Heart left ventricle (tissue), 16 donors: Measurements from ENCODE around the gene NCBP2. TPM values are rescaled to one million over a fixed set of nuclear protein-coding genes. Genes with fewer than 3 reads are reported as not detected.
A peak's percentile ranks its signal among the peaks of the same experiment; 100 is the strongest.

ENCODE experiments used
- ATAC-seq, 4 donors: fragments of 200-7000 bp; cut with Tn5 transposase; one replicate each; pipeline ENCODE4 v1.9.1; 2020 to 2022; ENCODE audit warnings: moderate library complexity in 4 of 4, mild to moderate bottlenecking in 3 of 4, moderate number of reproducible peaks in 1 of 4
- DNase-seq, 5 donors: peaks; one replicate each; pipeline ENCODE4 v3.0.0-alpha.2; 2020
- H3K27ac ChIP-seq, 12 donors: fragments of 200-600 bp; sonication (generic) in 4 of 12; one replicate each; pipeline versions ENCODE4 v1.5.0 to v1.8.0; 2016 to 2022; ENCODE audit warnings: mild to moderate bottlenecking in 2 of 12
- H3K27me3 ChIP-seq, 9 donors: fragments of 200-600 bp; sonication (generic) in 2 of 9; one replicate each; pipeline versions ENCODE4 v1.5.1 to v1.8.0; 2016 to 2022; ENCODE audit warnings: mild to moderate bottlenecking in 3 of 9
- H3K36me3 ChIP-seq, 9 donors: fragments of 200-600 bp; sonication (generic) in 2 of 9; one replicate each; pipeline versions ENCODE4 v1.5.0 to v1.8.0; 2018 to 2022; ENCODE audit warnings: mild to moderate bottlenecking in 2 of 9
- H3K4me1 ChIP-seq, 12 donors: fragments of 200-600 bp; sonication (generic) in 4 of 12; one replicate each; pipeline versions ENCODE4 v1.5.0 to v1.8.0; 2016 to 2022; ENCODE audit warnings: mild to moderate bottlenecking in 3 of 12
- H3K4me3 ChIP-seq, 12 donors: fragments of 200-600 bp; sonication (generic) in 4 of 12; one replicate each; pipeline versions ENCODE4 v1.5.0 to v1.8.0; 2017 to 2022; ENCODE audit warnings: mild to moderate bottlenecking in 9 of 12, moderate library complexity in 4 of 12
- H3K9me3 ChIP-seq, 12 donors: fragments of 200-600 bp; sonication (generic) in 4 of 12; one replicate each; pipeline versions ENCODE4 v1.5.0 to v1.8.0; 2016 to 2022; ENCODE audit warnings: mild to moderate bottlenecking in 1 of 12
- POLR2A ChIP-seq, 2 donors: fragments of 450-650 bp; IDR thresholded peaks; one replicate each; pipeline ENCODE4 v1.6.1; 2017; ENCODE audit warnings: antibody characterized with exemption in 2 of 2, mild to moderate bottlenecking in 2 of 2, moderate library complexity in 2 of 2
- WGBS, 4 donors: extraction: QIAGEN DNeasy Blood & Tissue Kit in 2 of 4; methylation state at CpG; one replicate each; pipeline versions ENCODE4 v1.1.5 to v1.1.7; 2013 to 2018; 5-methylcytosine and 5-hydroxymethylcytosine counted together
- intact Hi-C, 10 donors: fragments of 100-400 bp; cut with DNase I; formaldehyde crosslinking; loops; one replicate each; pipeline versions ENCODE4 v1.11.1 to v1.14.2; 2022
- long read RNA-seq, 3 donors: library from polyadenylated mRNA; unstranded; transcript quantifications; one replicate each; pipeline ENCODE4 v2.0.0, GENCODE V29; 2020 to 2021
- polyA plus RNA-seq, 2 donors: library from polyadenylated mRNA; stranded (reverse); fragments of 200-250 nt; gene quantifications; one replicate each; pipeline ENCODE4 v1.2.3, GENCODE V29; 2013
- total RNA-seq, 9 donors: library from RNA; depleted of rRNA in 2 of 9; stranded (reverse); fragments of >200 nt in 2 of 9; fragmentation: NEBNext Ultra II Directional in 3 of 9; extraction: Animal tissue kit (Norgen Biotek cat#: 25700) in 3 of 9; gene quantifications; one replicate each; pipeline versions ENCODE4 v1.1.0 to v1.2.4, GENCODE V29; 2016 to 2023
- TF ChIP-seq, protein P1 (sequence below), 12 donors: fragments of 200-600 bp; sonication (generic) in 4 of 12; IDR thresholded peaks; one replicate each; pipeline versions ENCODE4 v1.5.0 to v1.8.0; 2018 to 2022; ENCODE audit warnings: antibody characterized with exemption in 12 of 12, mild to moderate bottlenecking in 5 of 12
- donor health status: ischemic (EF 13 %, LVEDD 7.1; RV severe dilation, severe dysfunction).
- donor health status: healthy with polysubstance abuse.
- donor health status: DM: no; HTN: yes; CAD: no.
- donor health status: DM: no; HTN: no; CAD: no.
- donor health status: ischemic (EF 25% LVEDD 6.9; RV normal size, moderate dysfunction).
- donor health status: ischemic (EF 25% LVEDD 5.7; RV mildly dilated, moderate dysfunction).
- donor health status: healthy.
- donor health status: DM: yes; HTN: yes; CAD: no.
- donor health status: ischemic (EF 35%, LVEDD 5.7; RV mildly dilated, moderate dysfunction).
- donor health status: nonischemic (EF 11% LVEDD 7.7; RV severe dilation, severe dysfunction).
- donor health status: DM: yes; HTN: yes; CAD: no.
- donor health status: PGD.
- donor health status: ischemic (EF 29% LVEDD 5.4; RV normal size, mild dysfunction).
- donor health status: nonischemic (EF 23%, LVEDD 6.1; RV moderate dilation, normal function).

NCBP2 gene
- total RNA-seq (10 to 100 TPM; 20.7 to 43.8 (median 38.9) TPM), polyA plus RNA-seq (10 to 100 TPM; 24.8 to 55.5 TPM)
- long read RNA-seq, donor 1, transcript NCBP2-207 (4 exons, 1,133 nt), result minor isoform, 5 of 63 reads
- long read RNA-seq, donor 1, transcript NCBP2-205 (4 exons, 2,220 nt), result minor isoform, 5 of 63 reads
- long read RNA-seq, donor 1, transcript NCBP2-201 (4 exons, 2,169 nt), result major isoform, 41 of 63 reads
- long read RNA-seq, donor 1, partial matches to known transcripts, result 4 of 63 reads
- long read RNA-seq, donor 1, other reads (novel, unspliced or antisense), result 4 of 63 reads
- long read RNA-seq, donor 2, transcript NCBP2-207 (4 exons, 1,133 nt), result minor isoform, 17 of 212 reads
- long read RNA-seq, donor 2, transcript NCBP2-204 (4 exons, 1,946 nt), result minor isoform, 10 of 212 reads
- long read RNA-seq, donor 2, transcript NCBP2-205 (4 exons, 2,220 nt), result minor isoform, 27 of 212 reads
- long read RNA-seq, donor 2, transcript NCBP2-201 (4 exons, 2,169 nt), result major isoform, 139 of 212 reads
- long read RNA-seq, donor 2, partial matches to known transcripts, result 5 of 212 reads
- long read RNA-seq, donor 2, other reads (novel, unspliced or antisense), result 14 of 212 reads
- long read RNA-seq, donor 3, full-length matches to known transcripts, result 43 of 49 reads
- long read RNA-seq, donor 3, partial matches to known transcripts, result 1 of 49 reads
- long read RNA-seq, donor 3, other reads (novel, unspliced or antisense), result 5 of 49 reads

DNA sequence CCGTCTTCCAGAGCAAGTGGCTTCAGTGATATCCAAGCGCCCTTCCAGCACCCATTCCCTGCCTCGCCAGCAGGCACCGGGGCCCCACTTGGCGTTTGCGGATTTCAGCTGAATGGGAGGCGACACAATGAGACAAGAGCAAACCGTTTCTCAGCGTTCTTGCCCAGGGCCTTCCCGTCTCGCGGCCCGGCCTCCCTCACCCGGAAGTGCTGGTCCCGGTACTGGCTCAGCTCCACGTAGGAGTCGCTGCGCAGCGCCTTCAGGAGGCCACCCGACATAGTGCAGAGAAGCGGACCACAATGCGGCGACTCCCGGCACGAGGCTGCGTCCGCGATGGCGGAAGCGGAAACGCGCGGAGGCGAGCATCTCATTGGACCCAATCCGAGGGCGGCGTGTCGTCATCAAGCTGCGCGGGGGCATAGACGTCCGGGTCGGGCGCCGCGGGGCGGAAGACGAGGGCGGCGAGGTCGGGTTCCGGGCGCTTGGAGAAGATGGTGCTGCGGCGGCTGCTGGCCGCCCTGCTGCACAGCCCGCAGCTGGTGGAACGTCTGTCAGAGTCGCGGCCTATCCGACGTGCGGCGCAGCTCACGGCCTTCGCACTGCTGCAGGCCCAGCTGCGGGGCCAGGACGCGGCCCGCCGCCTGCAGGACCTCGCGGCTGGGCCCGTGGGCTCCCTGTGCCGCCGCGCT, at the start of gene NCBP2:
NCBP2 (minus strand) TSS at position 303 of the 689 bp plus-strand sequence; CDS start at position 278, 25 bp downstream.
- peaks cover 0 to 43% (median 29%) of the 10 kb centered on the region in 9 donors for H3K36me3 ChIP-seq
- H3K27ac ChIP-seq, result peak within 1 kb of the TSS; percentile 63 to 98 (median 91)
- DNase-seq, result peak; percentile 99 to 100 (median 99)
- WGBS, 4 donors, result 0% methylated on average over 10 to 77 of the region's 77 CpGs
- peak within 1 kb of the TSS; percentile 70 to 100 (median 96) for H3K4me3 ChIP-seq
- peak; percentile 52 to 83 for TF ChIP-seq POLR2A (IDR thresholded peaks at IDR 0.05)
- TF ChIP-seq, protein P1, sequence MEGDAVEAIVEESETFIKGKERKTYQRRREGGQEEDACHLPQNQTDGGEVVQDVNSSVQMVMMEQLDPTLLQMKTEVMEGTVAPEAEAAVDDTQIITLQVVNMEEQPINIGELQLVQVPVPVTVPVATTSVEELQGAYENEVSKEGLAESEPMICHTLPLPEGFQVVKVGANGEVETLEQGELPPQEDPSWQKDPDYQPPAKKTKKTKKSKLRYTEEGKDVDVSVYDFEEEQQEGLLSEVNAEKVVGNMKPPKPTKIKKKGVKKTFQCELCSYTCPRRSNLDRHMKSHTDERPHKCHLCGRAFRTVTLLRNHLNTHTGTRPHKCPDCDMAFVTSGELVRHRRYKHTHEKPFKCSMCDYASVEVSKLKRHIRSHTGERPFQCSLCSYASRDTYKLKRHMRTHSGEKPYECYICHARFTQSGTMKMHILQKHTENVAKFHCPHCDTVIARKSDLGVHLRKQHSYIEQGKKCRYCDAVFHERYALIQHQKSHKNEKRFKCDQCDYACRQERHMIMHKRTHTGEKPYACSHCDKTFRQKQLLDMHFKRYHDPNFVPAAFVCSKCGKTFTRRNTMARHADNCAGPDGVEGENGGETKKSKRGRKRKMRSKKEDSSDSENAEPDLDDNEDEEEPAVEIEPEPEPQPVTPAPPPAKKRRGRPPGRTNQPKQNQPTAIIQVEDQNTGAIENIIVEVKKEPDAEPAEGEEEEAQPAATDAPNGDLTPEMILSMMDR (IDR thresholded peaks at IDR 0.05), result peak; percentile 26 to 76 (median 60)
- no peaks in the 10 kb centered on the region for H3K9me3 ChIP-seq
- no peaks in the 10 kb centered on the region for H3K27me3 ChIP-seq
- ATAC-seq, result peak; percentile 96 to 98 (median 96)
- intact Hi-C loops, result loop anchor here in 6 of 10 donors (1.0 to 10.0 kb wide), 5 partner anchors 26 to 208 kb away; partner anchors contain the start of genes SENP5 (in 6 of the 6), PIGZ (in 2 of the 6) and PAK2 (in 1 of the 6)
- H3K4me1 ChIP-seq, result peaks cover 4 to 38% (median 22%) of the 10 kb centered on the region in 12 donors

DNA sequence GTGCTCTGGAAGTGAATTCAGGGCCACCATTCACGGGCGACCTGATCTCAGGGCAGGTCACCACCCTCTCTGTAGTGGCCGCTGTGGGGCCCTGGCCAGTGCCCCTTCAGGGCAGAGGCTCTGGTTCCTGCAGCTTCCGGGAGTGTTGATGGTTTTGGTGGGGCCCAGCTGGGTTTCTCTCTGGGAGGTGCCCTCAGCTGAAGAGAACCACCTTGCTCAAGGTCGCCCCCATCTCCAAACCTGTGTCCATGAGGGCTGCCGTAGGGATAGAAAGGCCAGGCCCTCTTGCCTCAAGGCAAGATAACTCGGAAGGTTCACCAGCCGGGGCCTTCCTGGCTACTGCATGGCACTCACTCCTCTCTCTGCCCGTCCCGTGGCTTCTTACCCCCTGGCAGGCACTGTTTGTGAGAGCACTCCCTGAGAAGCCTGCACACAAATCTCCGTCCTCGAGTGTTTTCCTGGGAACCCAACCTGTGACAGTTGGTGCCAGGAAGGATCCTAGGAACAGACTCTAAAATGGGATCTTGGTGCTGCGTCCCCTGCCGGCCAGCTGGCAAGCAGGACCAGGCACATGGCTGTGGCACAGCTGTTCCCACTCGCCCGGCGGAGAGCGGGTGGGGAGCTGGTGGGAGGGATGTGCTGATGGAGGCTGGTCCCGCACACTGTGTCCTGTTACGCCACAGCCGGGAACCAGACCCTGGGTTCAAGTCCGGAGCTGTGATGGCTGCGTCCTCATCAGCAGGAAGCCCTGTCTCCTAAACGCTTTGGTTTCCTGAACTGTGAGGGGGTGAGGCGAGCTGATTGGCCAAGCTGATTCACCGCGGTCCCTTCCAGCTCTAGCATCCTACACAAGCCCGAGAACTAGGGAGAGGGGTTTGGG, 49.5 kb upstream of the NCBP2 start:
- WGBS, 4 donors, result 78 to 92% (median 82%) methylated on average over 21 to 28 of the region's 28 CpGs
- Histone ChIP-seq H3K27me3 (no peaks in the 10 kb centered on the region), H3K36me3 (no peaks in the 10 kb centered on the region), H3K4me3 (no peak overlapping the region), H3K9me3 (no peaks in the 10 kb centered on the region), H3K4me1 (peaks cover 0 to 10% (median 6%) of the 10 kb centered on the region in 12 donors), H3K27ac (no peak overlapping the region)
- ATAC-seq, result no peak
- TF ChIP-seq, protein P1 (IDR thresholded peaks at IDR 0.05), result no peak
- TF ChIP-seq POLR2A (IDR thresholded peaks at IDR 0.05), result no peak
- peak in 3 of 5 donors; percentile 11 to 64 (median 13) for DNase-seq
- intact Hi-C loops, result loop anchor here in 1 of 10 donors (10.0 kb wide), 1 partner anchor 513 kb away; no protein-coding TSS in a partner anchor

DNA sequence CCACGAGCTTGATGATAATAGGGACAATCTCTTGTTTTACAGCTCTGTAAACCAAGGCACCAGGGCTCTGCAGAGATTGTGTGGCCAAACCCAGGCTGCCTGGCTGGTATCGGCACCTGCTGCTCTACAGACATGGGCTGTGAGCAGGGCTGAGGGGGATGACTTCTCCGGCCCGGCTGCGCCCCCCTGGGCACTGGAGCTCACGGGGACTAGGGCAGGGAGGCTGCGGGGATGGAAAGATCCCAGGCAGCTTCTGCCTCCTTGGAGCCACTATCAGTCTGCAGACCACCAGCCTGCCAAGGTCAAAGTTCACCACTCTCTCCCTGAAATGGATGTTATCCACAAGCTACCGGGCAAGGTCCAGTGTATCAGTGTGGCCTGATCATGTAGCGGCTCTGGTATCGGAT, 48.3 kb upstream of the NCBP2 start:
- Histone ChIP-seq H3K4me3 (no peak overlapping the region), H3K27ac (no peak overlapping the region), H3K9me3 (no peaks in the 10 kb centered on the region), H3K36me3 (no peaks in the 10 kb centered on the region), H3K27me3 (no peaks in the 10 kb centered on the region), H3K4me1 (peaks cover 0 to 10% (median 6%) of the 10 kb centered on the region in 12 donors)
- TF ChIP-seq, protein P1 (IDR thresholded peaks at IDR 0.05), result no peak
- no peak for TF ChIP-seq POLR2A (IDR thresholded peaks at IDR 0.05)
- no peak for ATAC-seq
- DNase-seq, result peak in 3 of 5 donors; percentile 6 to 48 (median 11)
- intact Hi-C loops, result loop anchor here in 1 of 10 donors (10.0 kb wide), 1 partner anchor 514 kb away; no protein-coding TSS in a partner anchor
- WGBS, 4 donors, result 86 to 92% (median 89%) methylated on average over 9 to 10 of the region's 10 CpGs
